GM19468 (cell line): ENCODE measurements around the gene SPATA33.

Source experiments
- ATAC-seq: cut with Tn5 transposase; IDR thresholded peaks from one replicate; pipeline ENCODE4 v1.9.1; 2021; ENCODE audit warnings: mild to moderate bottlenecking, moderate library complexity, moderate number of reproducible peaks; ENCODE audit not compliant: unreplicated experiment; ENCODE audit errors: extremely low read depth

SPATA33 gene

GRCh38 chr16:89705006-89705405 lies 47.4 kb downstream of the SPATA33 start:
- no peak for ATAC-seq

GRCh38 chr16:89706518-89707260 lies 49.1 kb downstream of the SPATA33 start:
- no peak for ATAC-seq

GRCh38 chr16:89707695-89708094 lies 50.1 kb downstream of the SPATA33 start:
- ATAC-seq = no peak

- ATAC-seq = no peak
These were observed 50.9 kb downstream of the SPATA33 start for GRCh38 chr16:89708481-89708931.

GRCh38 chr16:89709166-89709565 lies 51.5 kb downstream of the SPATA33 start:
- no peak for ATAC-seq

- ATAC-seq = no peak
These were observed 52.2 kb downstream of the SPATA33 start for GRCh38 chr16:89709716-89710432.

- no peak for ATAC-seq
These were observed 53.3 kb downstream of the SPATA33 start for GRCh38 chr16:89710709-89711564.

GRCh38 chr16:89711601-89712273 lies 54.1 kb downstream of the SPATA33 start:
- ATAC-seq = no peak

- ATAC-seq = no peak
These were observed 54.7 kb downstream of the SPATA33 start for GRCh38 chr16:89712274-89712781.

- no peak for ATAC-seq
These were observed 58.9 kb downstream of the SPATA33 start for GRCh38 chr16:89716493-89716892.

GRCh38 chr16:89716916-89717687 lies 59.5 kb downstream of the SPATA33 start:
- ATAC-seq = no peak

- ATAC-seq = no peak
These were observed 60.3 kb downstream of the SPATA33 start for GRCh38 chr16:89717688-89718505.
